ENCODE data around the gene IRF4.

The IRF4 gene

GRCh38 chr6:451336-451735 lies 59.8 kb downstream of the IRF4 start:
- Histone ChIP-seq H3K4me1 (ENCODE audit: control insufficient read depth, insufficient read depth, low read length, poor library complexity, severe bottlenecking) (peaks cover 19% of the 10 kb centered on the region), H3K9me3 (ENCODE audit: control insufficient read depth, low read length) (no peaks in the 10 kb centered on the region), H3K27me3 (replicated peaks; ENCODE audit: control insufficient read depth, insufficient read depth, low read length, poor library complexity, severe bottlenecking) (no peaks in the 10 kb centered on the region), H3K4me3 (ENCODE audit: insufficient read depth, low read depth, low read length, poor library complexity, severe bottlenecking) (no peak overlapping the region), H3K36me3 (ENCODE audit: control insufficient read depth, insufficient read depth, low read length) (no peaks in the 10 kb centered on the region), H3K27ac (ENCODE audit: insufficient read depth, low read length, poor library complexity, severe bottlenecking) (no peak overlapping the region)
- DNase-seq: no peak

- DNase-seq: no peak
- Histone ChIP-seq H3K9me3 (ENCODE audit: control insufficient read depth, low read length) (no peaks in the 10 kb centered on the region), H3K4me1 (ENCODE audit: control insufficient read depth, insufficient read depth, low read length, poor library complexity, severe bottlenecking) (peaks cover 15% of the 10 kb centered on the region), H3K27me3 (replicated peaks; ENCODE audit: control insufficient read depth, insufficient read depth, low read length, poor library complexity, severe bottlenecking) (no peaks in the 10 kb centered on the region), H3K4me3 (ENCODE audit: insufficient read depth, low read depth, low read length, poor library complexity, severe bottlenecking) (no peak overlapping the region), H3K36me3 (ENCODE audit: control insufficient read depth, insufficient read depth, low read length) (no peaks in the 10 kb centered on the region), H3K27ac (ENCODE audit: insufficient read depth, low read length, poor library complexity, severe bottlenecking) (no peak overlapping the region)
Observed at GRCh38 chr6:451847-452246, 60.3 kb downstream of the IRF4 start.

GRCh38 chr6:452301-453067 lies 60.9 kb downstream of the IRF4 start:
- Histone ChIP-seq H3K27me3 (replicated peaks; ENCODE audit: control insufficient read depth, insufficient read depth, low read length, poor library complexity, severe bottlenecking) (no peaks in the 10 kb centered on the region), H3K9me3 (ENCODE audit: control insufficient read depth, low read length) (no peaks in the 10 kb centered on the region), H3K4me1 (ENCODE audit: control insufficient read depth, insufficient read depth, low read length, poor library complexity, severe bottlenecking) (peaks cover 9% of the 10 kb centered on the region), H3K36me3 (ENCODE audit: control insufficient read depth, insufficient read depth, low read length) (no peaks in the 10 kb centered on the region), H3K4me3 (ENCODE audit: insufficient read depth, low read depth, low read length, poor library complexity, severe bottlenecking) (no peak overlapping the region), H3K27ac (ENCODE audit: insufficient read depth, low read length, poor library complexity, severe bottlenecking) (no peak overlapping the region)
- no peak for DNase-seq

- H3K27me3 ChIP-seq (replicated peaks; ENCODE audit: control insufficient read depth, insufficient read depth, low read length, poor library complexity, severe bottlenecking): no peaks in the 10 kb centered on the region
- H3K4me3 ChIP-seq (ENCODE audit: insufficient read depth, low read depth, low read length, poor library complexity, severe bottlenecking): no peak overlapping the region
- no peaks in the 10 kb centered on the region for H3K9me3 ChIP-seq (ENCODE audit: control insufficient read depth, low read length)
- H3K4me1 ChIP-seq (ENCODE audit: control insufficient read depth, insufficient read depth, low read length, poor library complexity, severe bottlenecking): peaks cover 3% of the 10 kb centered on the region
- no peak for DNase-seq
- no peak overlapping the region for H3K27ac ChIP-seq (ENCODE audit: insufficient read depth, low read length, poor library complexity, severe bottlenecking)
- H3K36me3 ChIP-seq (ENCODE audit: control insufficient read depth, insufficient read depth, low read length): no peaks in the 10 kb centered on the region
Observed at GRCh38 chr6:453152-453551, 61.6 kb downstream of the IRF4 start.

GRCh38 chr6:454148-454991 lies 62.8 kb downstream of the IRF4 start:
- Histone ChIP-seq H3K9me3 (ENCODE audit: control insufficient read depth, low read length) (no peaks in the 10 kb centered on the region), H3K27ac (ENCODE audit: insufficient read depth, low read length, poor library complexity, severe bottlenecking) (no peak overlapping the region), H3K4me3 (ENCODE audit: insufficient read depth, low read depth, low read length, poor library complexity, severe bottlenecking) (no peak overlapping the region), H3K4me1 (ENCODE audit: control insufficient read depth, insufficient read depth, low read length, poor library complexity, severe bottlenecking) (no peaks in the 10 kb centered on the region), H3K27me3 (replicated peaks; ENCODE audit: control insufficient read depth, insufficient read depth, low read length, poor library complexity, severe bottlenecking) (no peaks in the 10 kb centered on the region), H3K36me3 (ENCODE audit: control insufficient read depth, insufficient read depth, low read length) (no peaks in the 10 kb centered on the region)
- no peak for DNase-seq

GRCh38 chr6:455006-455585 lies 63.5 kb downstream of the IRF4 start:
- H3K9me3 ChIP-seq (ENCODE audit: control insufficient read depth, low read length): no peaks in the 10 kb centered on the region
- no peak overlapping the region for H3K4me3 ChIP-seq (ENCODE audit: insufficient read depth, low read depth, low read length, poor library complexity, severe bottlenecking)
- H3K4me1 ChIP-seq (ENCODE audit: control insufficient read depth, insufficient read depth, low read length, poor library complexity, severe bottlenecking): no peaks in the 10 kb centered on the region
- H3K27ac ChIP-seq (ENCODE audit: insufficient read depth, low read length, poor library complexity, severe bottlenecking): no peak overlapping the region
- no peaks in the 10 kb centered on the region for H3K36me3 ChIP-seq (ENCODE audit: control insufficient read depth, insufficient read depth, low read length)
- DNase-seq: no peak
- no peaks in the 10 kb centered on the region for H3K27me3 ChIP-seq (replicated peaks; ENCODE audit: control insufficient read depth, insufficient read depth, low read length, poor library complexity, severe bottlenecking)

GRCh38 chr6:455835-456234 lies 64.3 kb downstream of the IRF4 start:
- Histone ChIP-seq H3K4me3 (ENCODE audit: insufficient read depth, low read depth, low read length, poor library complexity, severe bottlenecking) (no peak overlapping the region), H3K27me3 (replicated peaks; ENCODE audit: control insufficient read depth, insufficient read depth, low read length, poor library complexity, severe bottlenecking) (no peaks in the 10 kb centered on the region), H3K4me1 (ENCODE audit: control insufficient read depth, insufficient read depth, low read length, poor library complexity, severe bottlenecking) (no peaks in the 10 kb centered on the region), H3K9me3 (ENCODE audit: control insufficient read depth, low read length) (no peaks in the 10 kb centered on the region), H3K36me3 (ENCODE audit: control insufficient read depth, insufficient read depth, low read length) (no peaks in the 10 kb centered on the region), H3K27ac (ENCODE audit: insufficient read depth, low read length, poor library complexity, severe bottlenecking) (no peak overlapping the region)
- DNase-seq: no peak

GRCh38 chr6:456358-456867 lies 64.9 kb downstream of the IRF4 start:
- no peaks in the 10 kb centered on the region for H3K4me1 ChIP-seq (ENCODE audit: control insufficient read depth, insufficient read depth, low read length, poor library complexity, severe bottlenecking)
- DNase-seq: no peak
- H3K4me3 ChIP-seq (ENCODE audit: insufficient read depth, low read depth, low read length, poor library complexity, severe bottlenecking): no peak overlapping the region
- H3K27ac ChIP-seq (ENCODE audit: insufficient read depth, low read length, poor library complexity, severe bottlenecking): no peak overlapping the region
- H3K9me3 ChIP-seq (ENCODE audit: control insufficient read depth, low read length): no peaks in the 10 kb centered on the region
- H3K27me3 ChIP-seq (replicated peaks; ENCODE audit: control insufficient read depth, insufficient read depth, low read length, poor library complexity, severe bottlenecking): no peaks in the 10 kb centered on the region
- H3K36me3 ChIP-seq (ENCODE audit: control insufficient read depth, insufficient read depth, low read length): no peaks in the 10 kb centered on the region

- Histone ChIP-seq H3K27me3 (replicated peaks; ENCODE audit: control insufficient read depth, insufficient read depth, low read length, poor library complexity, severe bottlenecking) (no peaks in the 10 kb centered on the region), H3K36me3 (ENCODE audit: control insufficient read depth, insufficient read depth, low read length) (no peaks in the 10 kb centered on the region), H3K27ac (ENCODE audit: insufficient read depth, low read length, poor library complexity, severe bottlenecking) (no peak overlapping the region), H3K9me3 (ENCODE audit: control insufficient read depth, low read length) (no peaks in the 10 kb centered on the region), H3K4me3 (ENCODE audit: insufficient read depth, low read depth, low read length, poor library complexity, severe bottlenecking) (no peak overlapping the region), H3K4me1 (ENCODE audit: control insufficient read depth, insufficient read depth, low read length, poor library complexity, severe bottlenecking) (no peaks in the 10 kb centered on the region)
- DNase-seq: no peak
Observed at GRCh38 chr6:456887-457286, 65.3 kb downstream of the IRF4 start.
